T-cell (primary cell): ENCODE data around the gene CCDC30. TPM values are rescaled to one million over a fixed set of nuclear protein-coding genes. Genes with fewer than 3 reads are reported as not detected.

ENCODE experiments used
- ATAC-seq, 4 experiments: fragments of 200-7000 bp in 3 of 4; fragments of 150-1000 bp in 1 of 4; cut with Tn5 transposase; replicated peaks in 1 of 4; 1 replicate in 3 of 4; 2 replicates in 1 of 4; pipeline ENCODE4 v1.10.0; 2021; ENCODE audit warnings: moderate library complexity in 3 of 4, mild to moderate bottlenecking in 2 of 4, moderate number of reproducible peaks in 1 of 4
- CTCF ChIA-PET, 2 donors: fragments of 300-600 bp; sonication (Branson Sonifier 250); formaldehyde crosslinking; loops; one replicate each; lab custom pipeline; 2022; ENCODE audit warnings: antibody characterized with exemption in 2 of 2; lab: Charles Lee
- POLR2A ChIA-PET, 2 donors: fragments of 300-600 bp; sonication (Branson Sonifier 250); formaldehyde crosslinking; loops; one replicate each; lab custom pipeline; 2022; ENCODE audit warnings: antibody characterized with exemption in 2 of 2; lab: Charles Lee
- DNase-seq, 35 experiments: peaks; one replicate each; pipeline versions ENCODE4 v3.0.0 to v3.0.0-alpha.2; 2013 to 2023
- H3K27ac ChIP-seq: one replicate; pipeline ENCODE4 v1.5.1; 2013; ENCODE audit warnings: low read length
- H3K27me3 ChIP-seq, 2 experiments: replicated peaks in 1 of 2; 1 replicate in 1 of 2; 2 replicates in 1 of 2; pipeline versions ENCODE4 v1.6.1 to v1.7.0; 2013; ENCODE audit warnings: low read length in 1 of 2, mixed read lengths in 1 of 2; ENCODE audit not compliant: control insufficient read depth in 2 of 2, insufficient read depth in 2 of 2; ENCODE audit errors: extremely low read depth in 1 of 2
- H3K36me3 ChIP-seq, 2 donors: 1 replicate in 1 of 2; 2 replicates in 1 of 2; pipeline versions ENCODE4 v1.6.1 to v1.7.0; 2013; ENCODE audit warnings: low read length in 1 of 2; ENCODE audit not compliant: control insufficient read depth in 2 of 2, insufficient read depth in 1 of 2; ENCODE audit errors: extremely low read depth in 1 of 2
- H3K4me1 ChIP-seq, 2 experiments: 1 replicate in 1 of 2; 2 replicates in 1 of 2; pipeline versions ENCODE4 v1.6.1 to v1.7.0; 2013; ENCODE audit warnings: low read length in 2 of 2, mixed read lengths in 1 of 2; ENCODE audit not compliant: insufficient read depth in 2 of 2, control insufficient read depth in 1 of 2; ENCODE audit errors: extremely low read depth in 1 of 2
- H3K4me3 ChIP-seq, 2 donors: 1 replicate in 1 of 2; 2 replicates in 1 of 2; pipeline versions ENCODE4 v1.5.1 to v1.7.0; 2013; ENCODE audit warnings: mild to moderate bottlenecking in 2 of 2, low read length in 1 of 2, moderate library complexity in 1 of 2; ENCODE audit not compliant: control insufficient read depth in 1 of 2; ENCODE audit errors: extremely low read depth in 1 of 2
- H3K9me3 ChIP-seq: 2 replicates; pipeline ENCODE4 v1.7.0; 2013
- H3K27ac Mint-ChIP-seq, 2 donors: one replicate each; pipeline ENCODE4 v1.8.0; 2020 to 2021; ENCODE audit warnings: mild to moderate bottlenecking in 2 of 2, mixed read lengths in 2 of 2
- H3K27me3 Mint-ChIP-seq, 2 donors: one replicate each; pipeline ENCODE4 v1.8.0; 2021 to 2022; ENCODE audit warnings: mixed read lengths in 2 of 2
- H3K36me3 Mint-ChIP-seq: one replicate; pipeline ENCODE4 v1.8.0; 2021; ENCODE audit warnings: mixed read lengths
- H3K4me1 Mint-ChIP-seq, 3 donors: one replicate each; pipeline ENCODE4 v1.8.0; 2020 to 2022; ENCODE audit warnings: mixed read lengths in 3 of 3, mild to moderate bottlenecking in 1 of 3
- H3K4me3 Mint-ChIP-seq, 3 donors: one replicate each; pipeline ENCODE4 v1.8.0; 2020 to 2022; ENCODE audit warnings: mild to moderate bottlenecking in 3 of 3, mixed read lengths in 3 of 3, moderate library complexity in 3 of 3
- H3K9me3 Mint-ChIP-seq, 3 donors: one replicate each; pipeline ENCODE4 v1.8.0; 2020 to 2022; ENCODE audit warnings: mixed read lengths in 3 of 3
- WGBS: methylation state at CpG from one replicate; pipeline ENCODE4 v1.1.5; 2013; ENCODE audit warnings: missing lambda C conversion rate; ENCODE audit not compliant: insufficient coverage; 5-methylcytosine and 5-hydroxymethylcytosine counted together
- total RNA-seq, 35 experiments: library from RNA in 6 of 35; stranded (reverse) in 6 of 35; fragments of 120-200 nt in 1 of 35; gene quantifications; one replicate each; pipeline versions ENCODE4 v1.2.1 to v1.2.4 and lab custom pipeline; 2013 to 2026

The CCDC30 gene
- total RNA-seq, 5 donors from 2014 or later (not counting 1 experiment from before 2014, with no cell fraction given): 3.3 to 6.3 (median 4.3) TPM

DNA sequence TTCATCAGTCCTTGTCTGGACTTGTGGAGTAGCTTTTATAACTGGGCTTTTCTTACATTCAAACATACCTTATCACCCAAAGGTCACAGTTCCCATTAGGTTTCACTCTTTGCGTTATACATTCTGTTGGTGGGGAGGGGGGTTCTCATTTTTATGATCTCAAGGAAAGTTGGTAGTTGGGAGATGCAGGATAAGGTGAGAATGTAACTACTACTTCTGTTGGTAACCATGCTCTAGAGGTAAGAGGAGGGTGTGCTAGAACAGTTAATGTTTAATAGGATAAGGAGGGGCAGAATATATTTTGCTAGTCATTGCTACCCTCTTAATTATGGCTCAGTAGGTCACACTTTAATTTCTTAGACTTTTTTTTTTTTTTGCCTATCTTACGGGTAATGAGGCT lies 229.8 kb downstream of the CCDC30 start:
- Mint-ChIP-seq H3K36me3 (peaks cover 40% of the 10 kb centered on the region), H3K4me3 (no peak overlapping the region), H3K9me3 (no peaks in the 10 kb centered on the region), H3K27ac (peak overlapping the region; percentile 41 to 66), H3K27me3 (no peaks in the 10 kb centered on the region), H3K4me1 (peaks cover 68 to 78% (median 71%) of the 10 kb centered on the region in 3 donors)
- POLR2A ChIA-PET: interaction anchor here (0.7 to 1.0 kb wide), 3 partner anchors 9 to 37 kb away, joined by 3 to 7 read pairs (median 3); no protein-coding TSS in a partner anchor
- Histone ChIP-seq H3K9me3 (no peaks in the 10 kb centered on the region), H3K27ac (no peak overlapping the region), H3K27me3 (no peaks in the 10 kb centered on the region), H3K4me3 (no peak overlapping the region), H3K4me1 (peaks cover 14 to 26% of the 10 kb centered on the region in 2 experiments), H3K36me3 (peaks cover 0 to 31% of the 10 kb centered on the region in 2 donors)
- CTCF ChIA-PET: no interaction called here
- DNase-seq (no peak), ATAC-seq (no peak)
- no CpG with 5 or more reads among the region's 2 CpGs for WGBS

DNA sequence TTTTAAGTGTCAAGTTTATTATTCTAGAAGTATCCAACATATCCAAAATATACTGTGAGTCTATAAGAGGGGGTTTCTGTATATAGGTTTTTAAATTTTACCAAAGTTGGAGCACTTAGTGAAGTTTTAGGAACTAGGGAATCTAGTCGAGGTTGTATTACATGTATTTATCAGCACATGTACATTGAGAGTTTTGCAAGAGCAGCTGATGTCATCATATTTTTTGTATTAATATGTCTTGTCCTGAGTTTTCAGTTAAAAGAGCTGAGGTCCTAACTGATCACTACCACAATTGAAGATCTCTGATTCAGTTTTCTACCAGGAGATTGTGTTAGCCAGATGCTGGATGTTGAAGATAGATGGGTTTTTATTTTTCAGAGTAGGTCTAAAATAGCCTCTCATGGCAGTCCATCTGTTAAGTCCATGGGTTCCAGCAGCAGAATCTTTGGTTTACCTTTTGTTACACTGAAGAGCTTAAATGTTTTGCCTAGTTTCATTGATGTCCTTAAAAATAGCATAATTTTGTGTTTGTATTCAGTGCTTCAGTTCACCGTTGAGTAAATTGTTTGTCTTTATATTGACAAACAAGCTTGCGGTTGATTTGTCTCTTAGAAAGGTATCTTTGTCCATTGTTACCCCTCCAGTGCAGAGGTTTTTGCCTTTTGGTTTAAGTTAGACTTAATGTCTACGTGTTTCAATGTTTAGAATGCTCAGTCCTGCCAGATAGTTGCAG lies 235.2 kb downstream of the CCDC30 start:
- ATAC-seq: no peak
- Mint-ChIP-seq H3K36me3 (peaks cover 76% of the 10 kb centered on the region), H3K9me3 (no peaks in the 10 kb centered on the region), H3K27ac (peak overlapping the region in 1 of 2 donors; percentile 42), H3K4me3 (no peak overlapping the region), H3K4me1 (peaks cover 20 to 26% (median 24%) of the 10 kb centered on the region in 3 donors), H3K27me3 (no peaks in the 10 kb centered on the region)
- DNase-seq: no peak
- POLR2A ChIA-PET: interaction anchor here in 1 of 2 donors (0.6 to 1.0 kb wide), 2 partner anchors 18 to 44 kb away, joined by 4 read pairs; no protein-coding TSS in a partner anchor
- WGBS: 100% methylated on average over 2 of the region's 4 CpGs
- no peak overlapping the region for H3K4me3 ChIP-seq
- no peaks in the 10 kb centered on the region for H3K9me3 ChIP-seq
- no peaks in the 10 kb centered on the region for H3K4me1 ChIP-seq
- H3K27me3 ChIP-seq: no peaks in the 10 kb centered on the region
- H3K36me3 ChIP-seq: peaks cover 9 to 73% of the 10 kb centered on the region in 2 donors
- CTCF ChIA-PET: interaction anchor here in 1 of 2 donors (0.6 kb wide), 1 partner anchor 24 kb away, joined by 5 read pairs; no protein-coding TSS in a partner anchor
- H3K27ac ChIP-seq: no peak overlapping the region

DNA sequence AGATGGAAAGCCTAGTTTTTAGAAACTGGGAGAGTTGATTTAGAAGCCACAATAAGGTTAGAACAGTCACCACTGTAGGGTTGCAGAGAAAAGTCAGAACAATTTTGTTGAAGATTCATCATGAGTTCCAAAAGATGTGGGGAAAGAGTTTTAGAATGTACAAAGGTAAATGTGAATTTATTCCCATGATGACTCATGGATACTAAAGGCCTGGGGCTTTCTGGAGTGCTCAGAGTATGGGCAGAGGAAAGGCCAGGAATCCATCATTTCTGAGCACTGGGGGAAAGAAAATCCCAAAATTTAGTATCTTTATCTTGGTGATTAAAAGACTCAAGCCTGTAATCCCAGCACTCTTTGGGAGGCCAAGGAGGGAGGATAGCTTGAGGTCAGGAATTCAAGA lies 236.9 kb downstream of the CCDC30 start:
- no peak for DNase-seq
- Histone ChIP-seq H3K9me3 (no peaks in the 10 kb centered on the region), H3K27me3 (no peaks in the 10 kb centered on the region), H3K36me3 (peaks cover 9 to 81% of the 10 kb centered on the region in 2 donors), H3K4me1 (no peaks in the 10 kb centered on the region), H3K27ac (no peak overlapping the region), H3K4me3 (no peak overlapping the region)
- Mint-ChIP-seq H3K9me3 (no peaks in the 10 kb centered on the region), H3K4me3 (no peak overlapping the region), H3K36me3 (peaks cover 79% of the 10 kb centered on the region), H3K27me3 (no peaks in the 10 kb centered on the region), H3K4me1 (peaks cover 9 to 14% (median 10%) of the 10 kb centered on the region in 3 donors), H3K27ac (no peak overlapping the region)
- ATAC-seq: no peak
- CTCF ChIA-PET: no interaction called here
- POLR2A ChIA-PET: interaction anchor here in 1 of 2 donors (0.7 kb wide), 1 partner anchor 314 kb away, joined by 4 read pairs; no protein-coding TSS in a partner anchor

DNA sequence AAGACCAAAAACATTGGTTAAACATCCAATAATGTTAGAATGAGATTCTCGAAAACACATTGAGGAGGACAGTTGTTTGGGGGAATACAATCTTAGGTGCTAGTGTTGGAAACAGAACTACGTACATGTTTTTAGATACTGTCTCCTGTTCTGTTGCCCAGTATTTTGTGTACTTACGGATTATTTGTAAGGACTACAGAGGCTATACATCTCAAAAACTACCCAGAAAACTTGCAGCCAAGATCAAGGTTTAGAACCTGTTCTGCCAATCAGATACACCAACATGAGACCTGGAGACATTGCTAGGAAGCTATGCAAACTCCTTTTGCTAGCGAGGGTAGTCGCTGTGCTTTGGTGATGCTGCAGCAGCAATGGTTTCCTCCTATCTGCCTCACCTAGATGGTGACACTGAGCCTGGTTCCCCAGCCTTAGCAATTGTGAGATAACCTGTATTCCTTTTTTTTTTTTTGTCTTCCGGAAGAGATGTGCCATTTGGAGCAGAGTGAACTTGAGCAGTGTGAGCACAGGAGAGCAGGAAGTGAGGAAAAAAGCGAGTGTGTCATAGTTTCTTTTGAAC lies 240.9 kb downstream of the CCDC30 start:
- no peak overlapping the region for H3K4me3 ChIP-seq
- Mint-ChIP-seq H3K4me1 (peaks cover 0 to 1% (median 0%) of the 10 kb centered on the region in 3 donors), H3K4me3 (no peak overlapping the region), H3K27me3 (no peaks in the 10 kb centered on the region), H3K27ac (peak overlapping the region in 1 of 2 donors; percentile 30), H3K36me3 (peaks cover 69% of the 10 kb centered on the region), H3K9me3 (no peaks in the 10 kb centered on the region)
- ATAC-seq (no peak), DNase-seq (no peak)
- WGBS: 92% methylated on average over 5 of the region's 7 CpGs
- H3K27ac ChIP-seq: no peak overlapping the region
- CTCF ChIA-PET: no interaction called here
- no peaks in the 10 kb centered on the region for H3K27me3 ChIP-seq
- no peaks in the 10 kb centered on the region for H3K4me1 ChIP-seq
- no peaks in the 10 kb centered on the region for H3K9me3 ChIP-seq
- peaks cover 5 to 60% of the 10 kb centered on the region in 2 donors for H3K36me3 ChIP-seq
- POLR2A ChIA-PET: interaction anchor here in 1 of 2 donors (0.7 kb wide), 1 partner anchor 963 kb away, joined by 3 read pairs; no protein-coding TSS in a partner anchor

Other genes with a start within 250 kb of the CCDC30 start
- gene FOXJ3, start 128.1 kb upstream of the CCDC30 start, total RNA-seq: 10 to 100 TPM; 71.4 to 87.7 (median 77.8) TPM
- gene RIMKLA, start 82.5 kb upstream of the CCDC30 start, total RNA-seq: under 1 TPM in 4 of 5 donors, not detected in 1; 0.06 to 0.35 (median 0.15) TPM
- gene ZMYND12, start 7.3 kb upstream of the CCDC30 start, total RNA-seq: 1 to 10 TPM in 1 of 5 donors, under 1 TPM in 3, not detected in 1; 0.26 to 1.3 (median 0.68) TPM
- gene PPCS, start 6.7 kb upstream of the CCDC30 start, total RNA-seq: 10 to 100 TPM; 47.4 to 63.4 (median 61.8) TPM
- 10 to 100 TPM; 37.4 to 43.1 (median 41.3) TPM for gene PPIH, start 195.1 kb downstream of the CCDC30 start, total RNA-seq
- 100 to 1,000 TPM; 274 to 340 (median 307) TPM for gene YBX1, start 219.1 kb downstream of the CCDC30 start, total RNA-seq